ENCODE results near the gene PPAT.

- TF ChIP-seq CTCF (IDR thresholded peaks at IDR 0.05; ENCODE audit: insufficient read depth, low read length) = no peak
- no peak for TF ChIP-seq REST (IDR thresholded peaks at IDR 0.05; ENCODE audit: insufficient replicate concordance, low read depth)
- TF ChIP-seq POLR2AphosphoS5 (IDR thresholded peaks at IDR 0.05; ENCODE audit: low read depth) = no peak
Measured at GRCh38 chr4:56416349-56416748, 19.1 kb downstream of the PPAT start.
